SK-N-MC (cell line): ENCODE measurements around the gene VAMP7.

Source experiments
- EZH2 ChIP-seq: fragments of 200-600 bp; sonication (generic); IDR thresholded peaks from one replicate; pipeline ENCODE4 v1.6.1; 2017; ENCODE audit warnings: antibody characterized with exemption
- FOXP2 ChIP-seq: optimal IDR thresholded peaks from 2 replicates; pipeline ENCODE3; 2011; ENCODE audit warnings: mild to moderate bottlenecking, moderate library complexity; ENCODE audit not compliant: insufficient read depth; ENCODE audit errors: extremely low read length, control extremely low read depth
- POLR2AphosphoS5 ChIP-seq: IDR thresholded peaks from 2 replicates; pipeline ENCODE4 v1.6.1; 2012; ENCODE audit warnings: mild to moderate bottlenecking, low read depth, low read length, borderline replicate concordance

DNA sequence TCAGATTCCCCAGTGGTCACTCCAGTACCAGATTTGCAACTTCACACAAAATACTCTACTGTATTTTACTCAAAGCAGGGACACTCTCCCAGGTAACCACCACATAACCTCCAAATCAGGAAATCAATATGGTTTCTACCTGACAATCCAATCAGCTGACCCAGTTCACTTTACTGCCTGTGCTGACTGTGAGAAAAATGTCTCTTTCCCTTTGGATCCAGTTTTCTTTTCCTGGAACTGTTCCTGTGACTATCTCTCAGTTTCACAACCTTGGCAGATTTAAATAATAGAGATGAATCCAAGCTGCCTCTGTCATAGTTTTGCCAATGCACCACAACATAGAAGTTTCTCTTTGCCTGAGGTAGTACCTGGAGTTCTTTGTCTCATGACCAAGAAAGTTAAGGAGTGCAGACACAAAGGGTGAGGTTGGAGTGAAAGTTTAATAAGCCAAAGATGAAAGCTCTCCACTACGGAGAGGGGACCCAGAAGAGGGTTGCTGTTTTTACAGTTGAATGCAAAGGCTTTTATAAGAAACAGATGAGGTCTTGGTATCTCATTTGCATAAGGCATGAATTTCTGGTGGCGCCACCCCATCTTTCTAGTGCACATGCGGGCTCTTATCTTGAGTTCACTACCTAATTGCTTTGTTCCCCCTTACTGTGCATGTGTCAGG, 86.6 kb downstream of the VAMP7 start:
- no peak for TF ChIP-seq EZH2
- TF ChIP-seq POLR2AphosphoS5, result no peak
- TF ChIP-seq FOXP2, result no peak
